H1 (cell line): ENCODE results near the gene ZNF281. TPM values are rescaled to one million over a fixed set of nuclear protein-coding genes. Genes with fewer than 3 reads are reported as not detected.

ENCODE experiments used
- BCL11A ChIP-seq, 2 experiments: IDR thresholded peaks; one replicate each; pipeline ENCODE4 v1.6.1; 2011; ENCODE audit warnings: low read depth in 2 of 2, low read length in 2 of 2, mild to moderate bottlenecking in 2 of 2
- BRCA1 ChIP-seq: IDR thresholded peaks from 2 replicates; pipeline ENCODE4 v1.6.1; 2012; ENCODE audit warnings: low read depth, low read length, improper control_type of control experiment
- POU5F1 ChIP-seq: IDR thresholded peaks from 2 replicates; pipeline ENCODE4 v1.6.1; 2011; ENCODE audit warnings: low read depth, mild to moderate bottlenecking, low read length, moderate library complexity
- SIX5 ChIP-seq: IDR thresholded peaks from 2 replicates; pipeline ENCODE4 v1.6.1; 2011; ENCODE audit warnings: mild to moderate bottlenecking, low read depth, low read length
- TAF7 ChIP-seq: optimal IDR thresholded peaks from 2 replicates; pipeline ENCODE3; 2011; ENCODE audit warnings: low read depth, mild to moderate bottlenecking, inconsistent platforms, low read length, moderate library complexity, borderline replicate concordance
- ZNF274 ChIP-seq: IDR thresholded peaks from 2 replicates; pipeline ENCODE4 v1.7.0; 2012; ENCODE audit warnings: low read length, borderline replicate concordance; ENCODE audit errors: extremely low read depth
- polyA plus RNA-seq, 7 experiments: library from polyadenylated mRNA; depleted of rRNA in 3 of 7; stranded (reverse) in 5 of 7; unstranded in 2 of 7; fragments of >200 nt in 5 of 7; fragments of 200-250 nt in 2 of 7; gene quantifications; 1 replicate in 5 of 7; 2 replicates in 1 of 7; 4 replicates in 1 of 7; pipeline versions ENCODE4 v1.2.1 to v1.2.3, GENCODE V29; 2011 to 2013; ENCODE audit warnings: missing spikeins in 2 of 7, mixed read lengths in 2 of 7
- total RNA-seq: library from RNA; stranded (reverse); fragmentation: NEBNext Ultra II Directional; extraction: Animal tissue kit (Norgen Biotek cat#: 25700); gene quantifications from 2 replicates; pipeline ENCODE4 v1.2.1, GENCODE V29; 2021

The ZNF281 gene
- total and polyA plus RNA-seq, 2 of the 8 experiments (the other 6 are each of a cell fraction or from before 2014, with no cell fraction given): 19.5 to 61.4 TPM

- no peak for TF ChIP-seq BRCA1
- TF ChIP-seq SIX5: no peak
- TF ChIP-seq ZNF274: no peak
- TF ChIP-seq TAF7: no peak
- TF ChIP-seq POU5F1: no peak
- no peak for TF ChIP-seq BCL11A (IDR thresholded peaks at IDR 0.05; ENCODE audit: low read depth in 2 of 2, low read length in 2 of 2)
- TF ChIP-seq, all 59 proteins: peak for 0
Observed at GRCh38 chr1:200443860-200444259, 34.0 kb upstream of the ZNF281 start (continued).
